Measurements from ENCODE around the gene LEO1. TPM values are rescaled to one million over a fixed set of nuclear protein-coding genes. Genes with fewer than 3 reads are reported as not detected.

The LEO1 gene
- total RNA-seq, 4 donors from 2014 or later, result 10.6 to 19.7 (median 14.4) TPM

DNA sequence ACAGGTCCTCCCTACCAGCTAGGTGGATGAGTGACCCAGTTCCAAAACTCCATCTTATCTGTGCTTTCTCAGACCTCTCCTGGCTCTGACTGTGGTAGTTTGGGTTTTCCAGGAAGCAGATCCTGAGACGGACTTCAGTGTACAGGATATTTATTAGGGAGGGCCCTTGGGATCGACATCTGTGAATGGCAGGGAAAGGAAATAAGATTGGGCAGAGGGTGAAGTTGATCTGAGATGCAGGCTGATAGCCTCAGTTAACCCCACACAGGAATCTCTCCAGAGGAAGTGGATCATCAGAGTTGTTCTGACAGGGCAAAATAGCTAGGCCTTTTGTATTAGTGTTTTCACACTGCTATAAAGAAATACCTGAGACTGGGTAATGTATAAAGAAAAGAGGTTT is 30.8 kb upstream of the LEO1 start:
- no peaks in the 10 kb centered on the region for H3K36me3 ChIP-seq
- no peaks in the 10 kb centered on the region for H3K4me1 ChIP-seq
- no peak for TF ChIP-seq EP300 (IDR thresholded peaks at IDR 0.05)
- TF ChIP-seq, protein P1, sequence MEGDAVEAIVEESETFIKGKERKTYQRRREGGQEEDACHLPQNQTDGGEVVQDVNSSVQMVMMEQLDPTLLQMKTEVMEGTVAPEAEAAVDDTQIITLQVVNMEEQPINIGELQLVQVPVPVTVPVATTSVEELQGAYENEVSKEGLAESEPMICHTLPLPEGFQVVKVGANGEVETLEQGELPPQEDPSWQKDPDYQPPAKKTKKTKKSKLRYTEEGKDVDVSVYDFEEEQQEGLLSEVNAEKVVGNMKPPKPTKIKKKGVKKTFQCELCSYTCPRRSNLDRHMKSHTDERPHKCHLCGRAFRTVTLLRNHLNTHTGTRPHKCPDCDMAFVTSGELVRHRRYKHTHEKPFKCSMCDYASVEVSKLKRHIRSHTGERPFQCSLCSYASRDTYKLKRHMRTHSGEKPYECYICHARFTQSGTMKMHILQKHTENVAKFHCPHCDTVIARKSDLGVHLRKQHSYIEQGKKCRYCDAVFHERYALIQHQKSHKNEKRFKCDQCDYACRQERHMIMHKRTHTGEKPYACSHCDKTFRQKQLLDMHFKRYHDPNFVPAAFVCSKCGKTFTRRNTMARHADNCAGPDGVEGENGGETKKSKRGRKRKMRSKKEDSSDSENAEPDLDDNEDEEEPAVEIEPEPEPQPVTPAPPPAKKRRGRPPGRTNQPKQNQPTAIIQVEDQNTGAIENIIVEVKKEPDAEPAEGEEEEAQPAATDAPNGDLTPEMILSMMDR (IDR thresholded peaks at IDR 0.05), result no peak
- TF ChIP-seq POLR2A (IDR thresholded peaks at IDR 0.05), result no peak
- H3K27me3 ChIP-seq, result no peaks in the 10 kb centered on the region
- no peaks in the 10 kb centered on the region for H3K9me3 ChIP-seq
- H3K4me3 ChIP-seq, result no peak overlapping the region
- no peak for DNase-seq (ENCODE audit: low spot score in 2 of 2)
- no peak overlapping the region for H3K27ac ChIP-seq
- WGBS, 2 donors, result 79 to 88% methylated on average over 2 of the region's 2 CpGs

DNA sequence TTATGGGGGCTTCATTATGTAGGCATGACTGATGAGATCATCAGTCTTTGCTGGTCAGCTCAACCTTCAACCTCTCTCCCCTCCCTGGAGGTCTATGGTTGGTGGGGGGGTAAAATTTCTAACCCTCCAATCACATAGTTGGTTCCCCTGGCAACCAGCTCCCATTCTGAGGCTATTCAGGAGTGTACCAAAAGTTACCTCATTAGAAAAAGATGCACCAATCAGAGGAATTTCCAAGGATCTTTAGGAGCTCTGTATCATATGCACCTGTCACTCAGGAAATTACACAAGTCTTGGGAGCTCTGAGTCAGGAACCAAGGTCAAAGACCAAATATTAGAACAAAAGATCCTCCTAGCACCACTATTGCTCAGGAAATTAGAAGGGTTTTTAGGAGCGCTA is 21.4 kb upstream of the LEO1 start:
- no peak for DNase-seq (ENCODE audit: low spot score in 2 of 2)
- Histone ChIP-seq H3K4me3 (no peak overlapping the region), H3K27me3 (no peaks in the 10 kb centered on the region), H3K9me3 (no peaks in the 10 kb centered on the region), H3K36me3 (no peaks in the 10 kb centered on the region), H3K4me1 (no peaks in the 10 kb centered on the region), H3K27ac (no peak overlapping the region)
- WGBS, 2 donors, result 87 to 95% methylated on average over 1 of the region's 1 CpG
- TF ChIP-seq, protein P1 (IDR thresholded peaks at IDR 0.05), result no peak
- no peak for TF ChIP-seq EP300 (IDR thresholded peaks at IDR 0.05)
- no peak for TF ChIP-seq POLR2A (IDR thresholded peaks at IDR 0.05)

DNA sequence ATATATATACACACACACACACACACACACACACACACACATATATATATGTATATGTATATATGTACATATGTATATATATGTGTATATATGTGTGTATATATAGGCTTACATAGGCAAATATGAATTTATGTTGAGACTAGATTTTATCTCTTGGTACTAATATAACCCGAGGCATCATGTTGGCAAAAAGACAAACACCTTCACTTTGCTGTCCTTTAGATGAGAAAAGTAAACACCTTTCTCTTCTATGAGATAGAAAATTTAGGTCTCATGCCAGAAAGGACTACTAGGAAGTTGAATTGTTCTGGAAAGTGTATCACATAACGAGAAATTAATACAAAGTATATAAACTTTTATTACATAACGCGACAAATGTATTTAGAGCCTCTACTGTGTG is 19.6 kb upstream of the LEO1 start:
- Histone ChIP-seq H3K27me3 (no peaks in the 10 kb centered on the region), H3K27ac (no peak overlapping the region), H3K4me1 (no peaks in the 10 kb centered on the region), H3K9me3 (no peaks in the 10 kb centered on the region), H3K36me3 (no peaks in the 10 kb centered on the region), H3K4me3 (no peak overlapping the region)
- TF ChIP-seq, protein P1 (IDR thresholded peaks at IDR 0.05), result no peak
- TF ChIP-seq EP300 (IDR thresholded peaks at IDR 0.05) (no peak), POLR2A (IDR thresholded peaks at IDR 0.05) (no peak)
- WGBS, 2 donors, result 92 to 94% methylated on average over 4 of the region's 4 CpGs
- no peak for DNase-seq (ENCODE audit: low spot score in 2 of 2)

DNA sequence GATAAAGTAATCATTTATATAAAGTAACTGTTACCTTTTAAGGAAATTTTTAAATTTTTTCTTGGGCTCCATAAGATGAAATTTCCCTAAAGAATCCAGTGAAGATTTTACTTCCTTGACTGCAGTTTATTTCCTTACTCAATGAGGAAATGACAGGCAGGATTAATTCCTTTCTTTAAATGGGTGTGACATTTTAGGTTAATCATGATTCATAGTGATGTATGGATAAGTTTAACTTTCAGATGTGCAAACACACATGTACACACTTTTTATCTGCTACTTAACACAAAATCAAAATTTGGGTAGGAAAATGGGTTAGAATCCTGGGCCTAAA is 11.2 kb upstream of the LEO1 start:
- no peak for DNase-seq (ENCODE audit: low spot score in 2 of 2)
- H3K27ac ChIP-seq, result no peak overlapping the region
- no peak for TF ChIP-seq EP300 (IDR thresholded peaks at IDR 0.05)
- TF ChIP-seq, protein P1 (IDR thresholded peaks at IDR 0.05), result no peak
- TF ChIP-seq POLR2A (IDR thresholded peaks at IDR 0.05), result no peak
- no peaks in the 10 kb centered on the region for H3K9me3 ChIP-seq
- H3K36me3 ChIP-seq, result no peaks in the 10 kb centered on the region
- peaks cover 0 to 20% (median 3%) of the 10 kb centered on the region in 4 donors for H3K4me1 ChIP-seq
- no peak overlapping the region for H3K4me3 ChIP-seq
- no peaks in the 10 kb centered on the region for H3K27me3 ChIP-seq

DNA sequence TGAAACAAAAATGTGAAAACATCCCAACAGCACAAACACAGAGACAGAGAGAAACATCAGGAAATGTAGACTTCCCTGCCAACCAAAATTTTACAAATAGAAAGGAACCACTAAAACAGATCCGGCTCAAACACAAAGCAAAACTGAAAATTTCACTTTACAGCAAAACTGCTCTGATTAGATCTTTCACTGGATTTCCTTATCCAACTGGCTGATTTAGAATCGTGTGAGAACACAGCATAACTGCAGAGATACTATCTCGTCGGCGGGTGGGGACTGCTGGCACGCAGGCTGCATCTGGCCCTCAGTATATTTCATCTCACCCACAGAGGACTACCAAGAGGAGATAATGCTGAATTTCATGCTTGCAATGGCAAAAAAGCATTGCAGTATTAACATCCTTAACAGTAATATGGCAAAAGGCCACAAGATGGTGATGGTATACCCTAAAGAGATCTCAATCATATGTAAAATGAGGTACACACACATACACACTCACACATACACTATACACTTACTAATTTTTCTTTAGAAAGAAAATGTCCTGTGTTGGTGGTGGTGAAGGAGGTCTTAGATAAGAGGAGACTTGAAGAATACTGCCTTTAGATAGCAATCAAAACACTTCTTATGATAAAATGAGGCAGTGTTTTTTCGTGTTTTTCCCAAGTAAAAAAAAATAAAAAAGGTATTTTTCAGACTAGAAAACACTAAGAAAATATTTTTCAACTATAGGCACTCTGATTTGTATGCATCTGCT is 10.6 kb upstream of the LEO1 start:
- peak overlapping the region in 3 of 4 donors; percentile 21 to 75 (median 28) for H3K27ac ChIP-seq
- H3K36me3 ChIP-seq, result no peaks in the 10 kb centered on the region
- H3K4me3 ChIP-seq, result peak overlapping the region in 1 of 4 donors; percentile 29
- H3K9me3 ChIP-seq, result no peaks in the 10 kb centered on the region
- DNase-seq (ENCODE audit: low spot score in 2 of 2), result peak in 1 of 2 donors; percentile 32
- TF ChIP-seq POLR2A (IDR thresholded peaks at IDR 0.05) (no peak), EP300 (IDR thresholded peaks at IDR 0.05) (no peak)
- TF ChIP-seq, protein P1 (IDR thresholded peaks at IDR 0.05), result peak; percentile 5 to 57 (median 32)
- 13 to 17% methylated on average over 7 of the region's 7 CpGs for WGBS, 2 donors
- H3K4me1 ChIP-seq, result peaks cover 0 to 20% (median 3%) of the 10 kb centered on the region in 4 donors
- no peaks in the 10 kb centered on the region for H3K27me3 ChIP-seq

Measured in tibial nerve (tissue), 4 donors.